HG02970 (cell line): Measurements from ENCODE around the gene LRRC4C.

Experiments used
- ATAC-seq: cut with Tn5 transposase; IDR thresholded peaks from one replicate; pipeline ENCODE4 v1.9.1; 2021; ENCODE audit warnings: mild to moderate bottlenecking, moderate library complexity, moderate number of reproducible peaks; ENCODE audit not compliant: unreplicated experiment, low FRiP score

The LRRC4C gene

GRCh38 chr11:41459465-41460401 lies at the start of gene LRRC4C:
LRRC4C (minus strand) TSS chr11:41459652.
- no peak for ATAC-seq

GRCh38 chr11:41508121-41508520 lies 48.7 kb upstream of the LRRC4C start:
- no peak for ATAC-seq

- no peak for ATAC-seq
Observed at GRCh38 chr11:41499429-41499828, 40.0 kb upstream of the LRRC4C start.

- ATAC-seq = no peak
Observed at GRCh38 chr11:41498726-41499125, 39.3 kb upstream of the LRRC4C start.

- ATAC-seq = no peak
Observed at GRCh38 chr11:41497974-41498373, 38.5 kb upstream of the LRRC4C start.

GRCh38 chr11:41494716-41495115 lies 35.3 kb upstream of the LRRC4C start:
- ATAC-seq = no peak

- ATAC-seq = no peak
Observed at GRCh38 chr11:41486424-41486823, 27.0 kb upstream of the LRRC4C start.

GRCh38 chr11:41483956-41484355 lies 24.5 kb upstream of the LRRC4C start:
- no peak for ATAC-seq

- ATAC-seq = no peak
Observed at GRCh38 chr11:41479179-41479578, 19.7 kb upstream of the LRRC4C start.

GRCh38 chr11:41461057-41461681 lies 1.7 kb upstream of the LRRC4C start:
- no peak for ATAC-seq

- ATAC-seq = no peak
Observed at GRCh38 chr11:41458641-41459040, 811 bp downstream of the LRRC4C start.

GRCh38 chr11:41458154-41458553 lies 1.3 kb downstream of the LRRC4C start:
- ATAC-seq = no peak

- ATAC-seq = no peak
Observed at GRCh38 chr11:41457216-41458014, 2.0 kb downstream of the LRRC4C start.

- no peak for ATAC-seq
Observed at GRCh38 chr11:41456269-41456668, 3.2 kb downstream of the LRRC4C start.

GRCh38 chr11:41451011-41451410 lies 8.4 kb downstream of the LRRC4C start:
- ATAC-seq = no peak

GRCh38 chr11:41449483-41450050 lies 9.9 kb downstream of the LRRC4C start:
- ATAC-seq = no peak

GRCh38 chr11:41446566-41446965 lies 12.9 kb downstream of the LRRC4C start:
- ATAC-seq = no peak

GRCh38 chr11:41446107-41446506 lies 13.3 kb downstream of the LRRC4C start:
- no peak for ATAC-seq

- no peak for ATAC-seq
Observed at GRCh38 chr11:41437006-41437490, 22.4 kb downstream of the LRRC4C start.

- ATAC-seq = no peak
Observed at GRCh38 chr11:41435531-41435930, 23.9 kb downstream of the LRRC4C start.
